ENCODE data around the gene MECR.

DNA sequence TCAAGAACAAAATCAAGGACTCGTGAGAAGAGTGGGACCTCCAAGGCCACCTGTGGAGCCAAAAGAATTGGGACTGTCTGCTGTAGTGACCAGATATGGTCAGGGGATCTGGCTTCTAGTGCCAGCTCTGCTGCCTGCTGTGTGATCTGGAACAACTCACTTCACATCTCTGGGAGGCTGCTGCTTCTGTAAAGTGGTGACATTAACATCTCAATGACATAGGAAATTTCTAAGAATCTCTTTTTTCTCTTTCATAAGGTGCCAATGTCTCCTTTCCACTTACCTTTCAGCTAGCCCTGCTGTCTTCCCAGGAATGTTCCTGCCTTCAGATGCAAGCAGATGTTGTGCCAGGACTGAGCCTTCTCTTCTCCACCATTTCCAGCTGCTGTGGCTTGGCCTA, 44.0 kb downstream of the MECR start:
- TF ChIP-seq, protein P1, sequence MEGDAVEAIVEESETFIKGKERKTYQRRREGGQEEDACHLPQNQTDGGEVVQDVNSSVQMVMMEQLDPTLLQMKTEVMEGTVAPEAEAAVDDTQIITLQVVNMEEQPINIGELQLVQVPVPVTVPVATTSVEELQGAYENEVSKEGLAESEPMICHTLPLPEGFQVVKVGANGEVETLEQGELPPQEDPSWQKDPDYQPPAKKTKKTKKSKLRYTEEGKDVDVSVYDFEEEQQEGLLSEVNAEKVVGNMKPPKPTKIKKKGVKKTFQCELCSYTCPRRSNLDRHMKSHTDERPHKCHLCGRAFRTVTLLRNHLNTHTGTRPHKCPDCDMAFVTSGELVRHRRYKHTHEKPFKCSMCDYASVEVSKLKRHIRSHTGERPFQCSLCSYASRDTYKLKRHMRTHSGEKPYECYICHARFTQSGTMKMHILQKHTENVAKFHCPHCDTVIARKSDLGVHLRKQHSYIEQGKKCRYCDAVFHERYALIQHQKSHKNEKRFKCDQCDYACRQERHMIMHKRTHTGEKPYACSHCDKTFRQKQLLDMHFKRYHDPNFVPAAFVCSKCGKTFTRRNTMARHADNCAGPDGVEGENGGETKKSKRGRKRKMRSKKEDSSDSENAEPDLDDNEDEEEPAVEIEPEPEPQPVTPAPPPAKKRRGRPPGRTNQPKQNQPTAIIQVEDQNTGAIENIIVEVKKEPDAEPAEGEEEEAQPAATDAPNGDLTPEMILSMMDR (IDR thresholded peaks at IDR 0.05), result no peak
- TF ChIP-seq EP300 (IDR thresholded peaks at IDR 0.05), result no peak
